Activated CD4-positive, alpha-beta T cell treated with anti-CD3 and anti-CD28 coated beads for 48 hours (primary cell): ENCODE measurements around the gene DCTD.

Experiments
- DNase-seq: peaks from one replicate; pipeline ENCODE4 v3.0.0-alpha.2; 2020

The DCTD gene

GRCh38 chr4:182917182-182918043 is at the start of gene DCTD:
TSS of gene DCTD (minus strand) at chr4:182917386. CDS start at chr4:182915568, 1,818 bp downstream.
- peak; percentile 83 for DNase-seq

- DNase-seq = no peak
Measured at GRCh38 chr4:182960746-182961145, 43.6 kb upstream of the DCTD start.

GRCh38 chr4:182960228-182960627 is 43.0 kb upstream of the DCTD start:
- no peak for DNase-seq

GRCh38 chr4:182955411-182955810 is 38.2 kb upstream of the DCTD start:
- no peak for DNase-seq

GRCh38 chr4:182944484-182945213 is 27.5 kb upstream of the DCTD start:
- no peak for DNase-seq

GRCh38 chr4:182939680-182940079 is 22.5 kb upstream of the DCTD start:
- DNase-seq = no peak

- DNase-seq = peak; percentile 81
Measured at GRCh38 chr4:182938205-182938645, 21.0 kb upstream of the DCTD start.

GRCh38 chr4:182937268-182938204 is 20.4 kb upstream of the DCTD start:
- no peak for DNase-seq

GRCh38 chr4:182932651-182933050 is 15.5 kb upstream of the DCTD start:
- DNase-seq = no peak

- no peak for DNase-seq
Measured at GRCh38 chr4:182931691-182932345, 14.6 kb upstream of the DCTD start.

- DNase-seq = no peak
Measured at GRCh38 chr4:182930889-182931288, 13.7 kb upstream of the DCTD start.

GRCh38 chr4:182929296-182929695 is 12.1 kb upstream of the DCTD start:
- DNase-seq = no peak

- no peak for DNase-seq
Measured at GRCh38 chr4:182928061-182928460, 10.9 kb upstream of the DCTD start.

GRCh38 chr4:182927505-182927904 is 10.3 kb upstream of the DCTD start:
- DNase-seq = no peak

- DNase-seq = no peak
Measured at GRCh38 chr4:182925855-182926254, 8.7 kb upstream of the DCTD start.

GRCh38 chr4:182925298-182925757 is 8.1 kb upstream of the DCTD start:
- DNase-seq = peak; percentile 61

- no peak for DNase-seq
Measured at GRCh38 chr4:182924497-182924896, 7.3 kb upstream of the DCTD start.

- no peak for DNase-seq
Measured at GRCh38 chr4:182923796-182924340, 6.7 kb upstream of the DCTD start.

GRCh38 chr4:182923366-182923765 is 6.2 kb upstream of the DCTD start:
- no peak for DNase-seq

GRCh38 chr4:182922501-182923284 is 5.5 kb upstream of the DCTD start:
- no peak for DNase-seq

- no peak for DNase-seq
Measured at GRCh38 chr4:182921608-182922007, 4.4 kb upstream of the DCTD start.
